GM03348 (cell line): ENCODE data around the gene CRYBA2.

Source experiments
- DNase-seq: peaks from one replicate; pipeline ENCODE4 v3.0.0; 2012; ENCODE audit warnings: low spot score

The CRYBA2 gene

GRCh38 chr2:219023045-219023605, 29.9 kb upstream of the CRYBA2 start:
- no peak for DNase-seq

GRCh38 chr2:219022616-219023015, 29.4 kb upstream of the CRYBA2 start:
- DNase-seq: no peak

- DNase-seq: no peak
Observed at GRCh38 chr2:219022041-219022440, 28.8 kb upstream of the CRYBA2 start.

- DNase-seq: no peak
Observed at GRCh38 chr2:219021591-219021990, 28.4 kb upstream of the CRYBA2 start.

GRCh38 chr2:219020604-219021365, 27.6 kb upstream of the CRYBA2 start:
- no peak for DNase-seq

- DNase-seq: no peak
Observed at GRCh38 chr2:219019436-219019835, 26.2 kb upstream of the CRYBA2 start.

- DNase-seq: no peak
Observed at GRCh38 chr2:219018726-219019125, 25.5 kb upstream of the CRYBA2 start.

GRCh38 chr2:219018286-219018685, 25.1 kb upstream of the CRYBA2 start:
- DNase-seq: no peak

GRCh38 chr2:219017201-219017931, 24.1 kb upstream of the CRYBA2 start:
- no peak for DNase-seq

- no peak for DNase-seq
Observed at GRCh38 chr2:219016721-219017120, 23.5 kb upstream of the CRYBA2 start.

GRCh38 chr2:219010873-219011272, 17.7 kb upstream of the CRYBA2 start:
- no peak for DNase-seq

- no peak for DNase-seq
Observed at GRCh38 chr2:219010162-219010756, 17.0 kb upstream of the CRYBA2 start.

- no peak for DNase-seq
Observed at GRCh38 chr2:219009294-219009693, 16.1 kb upstream of the CRYBA2 start.

GRCh38 chr2:219003979-219004378, 10.8 kb upstream of the CRYBA2 start:
- DNase-seq: no peak

- peak; percentile 50 for DNase-seq
Observed at GRCh38 chr2:219003267-219003634, 10.0 kb upstream of the CRYBA2 start.

- DNase-seq: peak; percentile 37
Observed at GRCh38 chr2:219002395-219003266, 9.4 kb upstream of the CRYBA2 start.

- no peak for DNase-seq
Observed at GRCh38 chr2:219001577-219002394, 8.6 kb upstream of the CRYBA2 start.

GRCh38 chr2:219001100-219001576, 7.9 kb upstream of the CRYBA2 start:
- DNase-seq: no peak

GRCh38 chr2:219000569-219000960, 7.3 kb upstream of the CRYBA2 start:
- DNase-seq: no peak

- no peak for DNase-seq
Observed at GRCh38 chr2:218999881-219000568, 6.8 kb upstream of the CRYBA2 start.
